K562 (cell line): ENCODE results near the gene PSRC1. TPM values are rescaled to one million over a fixed set of nuclear protein-coding genes. Genes with fewer than 3 reads are reported as not detected.
A peak's percentile ranks its signal among the peaks of the same experiment; 100 is the strongest.

Experiments used
- ADNP ChIP-seq: fragments of 200-800 bp; sonication (Bioruptor generic); IDR thresholded peaks from 2 replicates; pipeline ENCODE4 v1.6.1; 2016; ENCODE audit warnings: missing genetic modification characterization, missing compliant biosample characterization
- ARID1B ChIP-seq: fragments of 450-650 bp; IDR thresholded peaks from 2 replicates; pipeline ENCODE4 v1.6.1; 2016; ENCODE audit warnings: antibody characterized with exemption, mild to moderate bottlenecking, inconsistent platforms
- ASH1L ChIP-seq: fragments of 450-650 bp; IDR thresholded peaks from 2 replicates; pipeline ENCODE4 v1.6.1; 2018; ENCODE audit warnings: borderline replicate concordance, mild to moderate bottlenecking, low read depth; ENCODE audit not compliant: partially characterized antibody
- ETV5 ChIP-seq: sonication (generic); formaldehyde crosslinking; IDR thresholded peaks from 2 replicates; pipeline ENCODE4 v1.4.0; 2020; ENCODE audit warnings: low read depth, mild to moderate bottlenecking, missing genetic modification reagents
- EZH2 ChIP-seq: IDR thresholded peaks from 2 replicates; pipeline ENCODE4 v1.6.1; 2012; ENCODE audit warnings: low read depth, mild to moderate bottlenecking, inconsistent platforms, low read length, borderline replicate concordance
- ILK ChIP-seq: fragments of 450-650 bp; IDR thresholded peaks from 2 replicates; pipeline ENCODE4 v1.6.1; 2016; ENCODE audit warnings: missing genetic modification characterization, low read depth, mild to moderate bottlenecking, missing compliant biosample characterization, moderate library complexity, borderline replicate concordance
- KLF6 ChIP-seq: fragments of 250-450 bp; sonication (Bioruptor Pico); IDR thresholded peaks from 2 replicates; pipeline ENCODE4 v1.4.0; 2020; ENCODE audit warnings: mild to moderate bottlenecking, moderate library complexity, borderline replicate concordance
- MTA2 ChIP-seq: fragments of 450-650 bp; IDR thresholded peaks from 2 replicates; pipeline ENCODE4 v1.6.1; 2016; ENCODE audit warnings: low read depth
- NELFE ChIP-seq: IDR thresholded peaks from 2 replicates; pipeline ENCODE4 v1.6.1; 2011; ENCODE audit warnings: mild to moderate bottlenecking; ENCODE audit not compliant: insufficient read depth, insufficient read length
- PCBP2 ChIP-seq: fragments of 200-400 bp; formaldehyde crosslinking; IDR thresholded peaks from 2 replicates; pipeline ENCODE4 v1.6.1; 2018; ENCODE audit warnings: low read length, low read depth, mild to moderate bottlenecking, moderate library complexity; ENCODE audit not compliant: poor library complexity, severe bottlenecking
- RBM14 ChIP-seq: fragments of 200-400 bp; formaldehyde crosslinking; IDR thresholded peaks from 2 replicates; pipeline ENCODE4 v1.6.1; 2018; ENCODE audit warnings: low read depth, mild to moderate bottlenecking, low read length, moderate library complexity, borderline replicate concordance; ENCODE audit not compliant: insufficient read depth
- RBM25 ChIP-seq: fragments of 200-400 bp; formaldehyde crosslinking; IDR thresholded peaks from 2 replicates; pipeline ENCODE4 v1.6.1; 2018; ENCODE audit warnings: low read length, low read depth, moderate library complexity; ENCODE audit not compliant: severe bottlenecking
- THAP12 ChIP-seq: fragments of 250-450 bp; sonication (Bioruptor Pico); IDR thresholded peaks from 2 replicates; pipeline ENCODE4 v1.9.0; 2021; ENCODE audit warnings: mild to moderate bottlenecking, inconsistent platforms
- ZBTB7A ChIP-seq: IDR thresholded peaks from 2 replicates; pipeline ENCODE4 v1.6.1; 2011; ENCODE audit warnings: low read depth, mild to moderate bottlenecking, low read length, moderate library complexity, borderline replicate concordance; ENCODE audit not compliant: control insufficient read depth
- ZC3H8 ChIP-seq: fragments of 450-650 bp; IDR thresholded peaks from 2 replicates; pipeline ENCODE4 v1.6.1; 2017
- ZNF280A ChIP-seq: fragments of 450-650 bp; IDR thresholded peaks from 2 replicates; pipeline ENCODE4 v1.6.1; 2018; ENCODE audit warnings: mild to moderate bottlenecking, low read depth; ENCODE audit not compliant: partially characterized antibody
- polyA plus RNA-seq, 8 experiments: library from polyadenylated mRNA; depleted of rRNA in 4 of 8; stranded (reverse) in 5 of 8; unstranded in 3 of 8; fragments of >200 nt; fragmentation: Nextera tagmentation in 2 of 8; fragmentation: Illumina TruSeq in 1 of 8; extraction: Ambion mirVana in 2 of 8; extraction: Trizol in 1 of 8; gene quantifications; 2 replicates each; pipeline versions ENCODE4 v1.2.1 to v1.2.3, GENCODE V29; 2011 to 2014; ENCODE audit warnings: inconsistent platforms in 1 of 8, missing spikeins in 1 of 8
- total RNA-seq, 7 experiments: library from RNA; depleted of rRNA in 6 of 7; stranded (reverse); fragments of >200 nt in 6 of 7; fragmentation: Illumina TruSeq in 2 of 7; extraction: Trizol in 2 of 7; gene quantifications; 2 replicates each; pipeline versions ENCODE4 v1.2.1 to v1.2.3, GENCODE V29; 2011 to 2021; ENCODE audit warnings: low replicate concordance in 1 of 7
- TF ChIP-seq, protein P1 (sequence below): fragments of 450-650 bp; IDR thresholded peaks from 2 replicates; pipeline ENCODE4 v1.7.1; 2018; ENCODE audit warnings: mild to moderate bottlenecking, low read depth; ENCODE audit not compliant: partially characterized antibody
- TF ChIP-seq, protein P2 (sequence below): sonication (generic); formaldehyde crosslinking; IDR thresholded peaks from 2 replicates; pipeline ENCODE4 v1.8.0; 2022; ENCODE audit warnings: mild to moderate bottlenecking, low read depth, missing genetic modification reagents

Gene PSRC1
- total and polyA plus RNA-seq, 9 of the 15 experiments (the other 6 are each of a cell fraction or from before 2014, with no cell fraction given): 6.5 to 65.2 (median 39.3) TPM

- TF ChIP-seq, protein P1, sequence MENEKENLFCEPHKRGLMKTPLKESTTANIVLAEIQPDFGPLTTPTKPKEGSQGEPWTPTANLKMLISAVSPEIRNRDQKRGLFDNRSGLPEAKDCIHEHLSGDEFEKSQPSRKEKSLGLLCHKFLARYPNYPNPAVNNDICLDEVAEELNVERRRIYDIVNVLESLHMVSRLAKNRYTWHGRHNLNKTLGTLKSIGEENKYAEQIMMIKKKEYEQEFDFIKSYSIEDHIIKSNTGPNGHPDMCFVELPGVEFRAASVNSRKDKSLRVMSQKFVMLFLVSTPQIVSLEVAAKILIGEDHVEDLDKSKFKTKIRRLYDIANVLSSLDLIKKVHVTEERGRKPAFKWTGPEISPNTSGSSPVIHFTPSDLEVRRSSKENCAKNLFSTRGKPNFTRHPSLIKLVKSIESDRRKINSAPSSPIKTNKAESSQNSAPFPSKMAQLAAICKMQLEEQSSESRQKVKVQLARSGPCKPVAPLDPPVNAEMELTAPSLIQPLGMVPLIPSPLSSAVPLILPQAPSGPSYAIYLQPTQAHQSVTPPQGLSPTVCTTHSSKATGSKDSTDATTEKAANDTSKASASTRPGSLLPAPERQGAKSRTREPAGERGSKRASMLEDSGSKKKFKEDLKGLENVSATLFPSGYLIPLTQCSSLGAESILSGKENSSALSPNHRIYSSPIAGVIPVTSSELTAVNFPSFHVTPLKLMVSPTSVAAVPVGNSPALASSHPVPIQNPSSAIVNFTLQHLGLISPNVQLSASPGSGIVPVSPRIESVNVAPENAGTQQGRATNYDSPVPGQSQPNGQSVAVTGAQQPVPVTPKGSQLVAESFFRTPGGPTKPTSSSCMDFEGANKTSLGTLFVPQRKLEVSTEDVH: no peak
- TF ChIP-seq EZH2 (no peak), ILK (tag) (no peak), ZBTB7A (peak; percentile 55; the same call in 1 of the 2 replicates), ARID1B (no peak), ZNF280A (no peak), THAP12 (CRISPR knock-in tag) (peak; percentile 33; the same call in 1 of the 2 replicates), ZC3H8 (no peak), PCBP2 (no peak), ETV5 (CRISPR knock-in tag) (no peak), NELFE (no peak), KLF6 (CRISPR knock-in tag) (no peak), ASH1L (no peak), MTA2 (no peak), ADNP (tag) (no peak), RBM25 (no peak), RBM14 (no peak)
- TF ChIP-seq, protein P2, sequence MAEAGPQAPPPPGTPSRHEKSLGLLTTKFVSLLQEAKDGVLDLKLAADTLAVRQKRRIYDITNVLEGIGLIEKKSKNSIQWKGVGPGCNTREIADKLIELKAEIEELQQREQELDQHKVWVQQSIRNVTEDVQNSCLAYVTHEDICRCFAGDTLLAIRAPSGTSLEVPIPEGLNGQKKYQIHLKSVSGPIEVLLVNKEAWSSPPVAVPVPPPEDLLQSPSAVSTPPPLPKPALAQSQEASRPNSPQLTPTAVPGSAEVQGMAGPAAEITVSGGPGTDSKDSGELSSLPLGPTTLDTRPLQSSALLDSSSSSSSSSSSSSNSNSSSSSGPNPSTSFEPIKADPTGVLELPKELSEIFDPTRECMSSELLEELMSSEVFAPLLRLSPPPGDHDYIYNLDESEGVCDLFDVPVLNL: no peak
Observed at GRCh38 chr1:109249654-109250401, 33.1 kb downstream of the PSRC1 start (continued).
